HEK293 (cell line): Measurements from ENCODE around the gene PMM1.

Source experiments
- TCF7L2 ChIP-seq: IDR thresholded peaks from 2 replicates; pipeline ENCODE4 v1.6.1; 2011; ENCODE audit warnings: low read depth, mild to moderate bottlenecking, inconsistent platforms, low read length, moderate library complexity, borderline replicate concordance
- ZNF114 ChIP-seq: fragments of 450-650 bp; formaldehyde crosslinking; IDR thresholded peaks from 2 replicates; pipeline ENCODE4 v1.5.0; 2017; ENCODE audit warnings: missing biosample characterization, missing genetic modification characterization
- ZNF23 ChIP-seq: fragments of 450-650 bp; formaldehyde crosslinking; IDR thresholded peaks from 2 replicates; pipeline ENCODE4 v1.5.1; 2016; ENCODE audit warnings: missing biosample characterization, missing genetic modification characterization, borderline replicate concordance
- ZNF274 ChIP-seq, 2 experiments: fragments of 200-500 bp in 1 of 2; fragments of 450-650 bp in 1 of 2; sonication (Bioruptor generic) in 1 of 2; formaldehyde crosslinking in 1 of 2; IDR thresholded peaks; 2 replicates each; pipeline versions ENCODE4 v1.5.1 to v1.6.1; 2014 to 2016; ENCODE audit warnings: borderline replicate concordance in 1 of 2, inconsistent platforms in 1 of 2, low read length in 1 of 2, missing biosample characterization in 1 of 2, missing genetic modification characterization in 1 of 2
- ZNF501 ChIP-seq: fragments of 450-650 bp; formaldehyde crosslinking; IDR thresholded peaks from 2 replicates; pipeline ENCODE4 v1.5.1; 2016; ENCODE audit warnings: missing biosample characterization, missing genetic modification characterization
- ZNF776 ChIP-seq: fragments of 450-650 bp; formaldehyde crosslinking; IDR thresholded peaks from 2 replicates; pipeline ENCODE4 v1.5.0; 2017; ENCODE audit warnings: missing biosample characterization, missing genetic modification characterization, borderline replicate concordance
- TF ChIP-seq, protein P1 (sequence below): fragments of 450-650 bp; formaldehyde crosslinking; conservative IDR thresholded peaks from 2 replicates; pipeline ENCODE4 v1.5.1; 2016; ENCODE audit warnings: low read depth, missing biosample characterization, missing genetic modification characterization
- TF ChIP-seq, protein P2 (sequence below): fragments of 450-650 bp; formaldehyde crosslinking; IDR thresholded peaks from 2 replicates; pipeline ENCODE4; 2016; ENCODE audit warnings: missing biosample characterization, missing genetic modification characterization
- TF ChIP-seq, protein P3 (sequence below): fragments of 450-650 bp; formaldehyde crosslinking; IDR thresholded peaks from 2 replicates; pipeline ENCODE4 v1.5.1; 2016; ENCODE audit warnings: missing biosample characterization, missing genetic modification characterization
- TF ChIP-seq, protein P4 (sequence below): fragments of 450-650 bp; formaldehyde crosslinking; IDR thresholded peaks from 2 replicates; pipeline ENCODE4 v1.5.1; 2016; ENCODE audit warnings: missing biosample characterization, missing genetic modification characterization

DNA sequence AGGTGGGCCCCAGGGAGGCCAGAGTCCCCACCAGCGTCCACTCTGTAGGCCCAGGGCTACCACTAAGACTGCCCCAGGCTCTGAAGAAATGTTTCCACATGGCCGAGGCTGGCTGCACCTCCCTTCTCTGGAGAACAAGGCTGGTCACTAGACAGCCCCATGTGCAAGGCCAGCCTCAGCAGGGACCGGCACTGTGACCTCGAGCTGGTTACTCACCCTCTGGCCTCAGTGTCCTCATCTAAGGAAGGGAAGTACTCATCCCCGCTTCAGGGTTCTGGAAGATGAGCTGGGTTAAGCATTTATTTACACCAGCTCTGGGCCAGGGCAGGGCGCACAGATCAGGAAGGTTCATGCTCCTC, 9.7 kb downstream of the PMM1 start:
- TF ChIP-seq ZNF274 (IDR thresholded peaks at IDR 0.05; ENCODE audit: low read length) (no peak), ZNF274 (tag by site-specific recombination; IDR thresholded peaks at IDR 0.05; ENCODE audit: borderline replicate concordance) (no peak), ZNF114 (tag by site-specific recombination) (no peak), ZNF776 (tag by site-specific recombination) (no peak), ZNF501 (no peak), ZNF23 (tag by site-specific recombination) (no peak), TCF7L2 (no peak)
- TF ChIP-seq, protein P1, sequence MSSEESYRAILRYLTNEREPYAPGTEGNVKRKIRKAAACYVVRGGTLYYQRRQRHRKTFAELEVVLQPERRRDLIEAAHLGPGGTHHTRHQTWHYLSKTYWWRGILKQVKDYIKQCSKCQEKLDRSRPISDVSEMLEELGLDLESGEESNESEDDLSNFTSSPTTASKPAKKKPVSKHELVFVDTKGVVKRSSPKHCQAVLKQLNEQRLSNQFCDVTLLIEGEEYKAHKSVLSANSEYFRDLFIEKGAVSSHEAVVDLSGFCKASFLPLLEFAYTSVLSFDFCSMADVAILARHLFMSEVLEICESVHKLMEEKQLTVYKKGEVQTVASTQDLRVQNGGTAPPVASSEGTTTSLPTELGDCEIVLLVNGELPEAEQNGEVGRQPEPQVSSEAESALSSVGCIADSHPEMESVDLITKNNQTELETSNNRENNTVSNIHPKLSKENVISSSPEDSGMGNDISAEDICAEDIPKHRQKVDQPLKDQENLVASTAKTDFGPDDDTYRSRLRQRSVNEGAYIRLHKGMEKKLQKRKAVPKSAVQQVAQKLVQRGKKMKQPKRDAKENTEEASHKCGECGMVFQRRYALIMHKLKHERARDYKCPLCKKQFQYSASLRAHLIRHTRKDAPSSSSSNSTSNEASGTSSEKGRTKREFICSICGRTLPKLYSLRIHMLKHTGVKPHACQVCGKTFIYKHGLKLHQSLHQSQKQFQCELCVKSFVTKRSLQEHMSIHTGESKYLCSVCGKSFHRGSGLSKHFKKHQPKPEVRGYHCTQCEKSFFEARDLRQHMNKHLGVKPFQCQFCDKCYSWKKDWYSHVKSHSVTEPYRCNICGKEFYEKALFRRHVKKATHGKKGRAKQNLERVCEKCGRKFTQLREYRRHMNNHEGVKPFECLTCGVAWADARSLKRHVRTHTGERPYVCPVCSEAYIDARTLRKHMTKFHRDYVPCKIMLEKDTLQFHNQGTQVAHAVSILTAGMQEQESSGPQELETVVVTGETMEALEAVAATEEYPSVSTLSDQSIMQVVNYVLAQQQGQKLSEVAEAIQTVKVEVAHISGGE (tag by site-specific recombination): no peak
- TF ChIP-seq, protein P2, sequence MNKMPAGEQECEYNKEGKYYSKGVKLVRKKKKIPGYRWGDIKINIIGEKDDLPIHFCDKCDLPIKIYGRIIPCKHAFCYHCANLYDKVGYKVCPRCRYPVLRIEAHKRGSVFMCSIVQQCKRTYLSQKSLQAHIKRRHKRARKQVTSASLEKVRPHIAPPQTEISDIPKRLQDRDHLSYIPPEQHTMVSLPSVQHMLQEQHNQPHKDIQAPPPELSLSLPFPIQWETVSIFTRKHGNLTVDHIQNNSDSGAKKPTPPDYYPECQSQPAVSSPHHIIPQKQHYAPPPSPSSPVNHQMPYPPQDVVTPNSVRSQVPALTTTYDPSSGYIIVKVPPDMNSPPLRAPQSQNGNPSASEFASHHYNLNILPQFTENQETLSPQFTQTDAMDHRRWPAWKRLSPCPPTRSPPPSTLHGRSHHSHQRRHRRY: no peak
- TF ChIP-seq, protein P3, sequence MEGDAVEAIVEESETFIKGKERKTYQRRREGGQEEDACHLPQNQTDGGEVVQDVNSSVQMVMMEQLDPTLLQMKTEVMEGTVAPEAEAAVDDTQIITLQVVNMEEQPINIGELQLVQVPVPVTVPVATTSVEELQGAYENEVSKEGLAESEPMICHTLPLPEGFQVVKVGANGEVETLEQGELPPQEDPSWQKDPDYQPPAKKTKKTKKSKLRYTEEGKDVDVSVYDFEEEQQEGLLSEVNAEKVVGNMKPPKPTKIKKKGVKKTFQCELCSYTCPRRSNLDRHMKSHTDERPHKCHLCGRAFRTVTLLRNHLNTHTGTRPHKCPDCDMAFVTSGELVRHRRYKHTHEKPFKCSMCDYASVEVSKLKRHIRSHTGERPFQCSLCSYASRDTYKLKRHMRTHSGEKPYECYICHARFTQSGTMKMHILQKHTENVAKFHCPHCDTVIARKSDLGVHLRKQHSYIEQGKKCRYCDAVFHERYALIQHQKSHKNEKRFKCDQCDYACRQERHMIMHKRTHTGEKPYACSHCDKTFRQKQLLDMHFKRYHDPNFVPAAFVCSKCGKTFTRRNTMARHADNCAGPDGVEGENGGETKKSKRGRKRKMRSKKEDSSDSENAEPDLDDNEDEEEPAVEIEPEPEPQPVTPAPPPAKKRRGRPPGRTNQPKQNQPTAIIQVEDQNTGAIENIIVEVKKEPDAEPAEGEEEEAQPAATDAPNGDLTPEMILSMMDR (tag by site-specific recombination): no peak
- TF ChIP-seq, protein P4, sequence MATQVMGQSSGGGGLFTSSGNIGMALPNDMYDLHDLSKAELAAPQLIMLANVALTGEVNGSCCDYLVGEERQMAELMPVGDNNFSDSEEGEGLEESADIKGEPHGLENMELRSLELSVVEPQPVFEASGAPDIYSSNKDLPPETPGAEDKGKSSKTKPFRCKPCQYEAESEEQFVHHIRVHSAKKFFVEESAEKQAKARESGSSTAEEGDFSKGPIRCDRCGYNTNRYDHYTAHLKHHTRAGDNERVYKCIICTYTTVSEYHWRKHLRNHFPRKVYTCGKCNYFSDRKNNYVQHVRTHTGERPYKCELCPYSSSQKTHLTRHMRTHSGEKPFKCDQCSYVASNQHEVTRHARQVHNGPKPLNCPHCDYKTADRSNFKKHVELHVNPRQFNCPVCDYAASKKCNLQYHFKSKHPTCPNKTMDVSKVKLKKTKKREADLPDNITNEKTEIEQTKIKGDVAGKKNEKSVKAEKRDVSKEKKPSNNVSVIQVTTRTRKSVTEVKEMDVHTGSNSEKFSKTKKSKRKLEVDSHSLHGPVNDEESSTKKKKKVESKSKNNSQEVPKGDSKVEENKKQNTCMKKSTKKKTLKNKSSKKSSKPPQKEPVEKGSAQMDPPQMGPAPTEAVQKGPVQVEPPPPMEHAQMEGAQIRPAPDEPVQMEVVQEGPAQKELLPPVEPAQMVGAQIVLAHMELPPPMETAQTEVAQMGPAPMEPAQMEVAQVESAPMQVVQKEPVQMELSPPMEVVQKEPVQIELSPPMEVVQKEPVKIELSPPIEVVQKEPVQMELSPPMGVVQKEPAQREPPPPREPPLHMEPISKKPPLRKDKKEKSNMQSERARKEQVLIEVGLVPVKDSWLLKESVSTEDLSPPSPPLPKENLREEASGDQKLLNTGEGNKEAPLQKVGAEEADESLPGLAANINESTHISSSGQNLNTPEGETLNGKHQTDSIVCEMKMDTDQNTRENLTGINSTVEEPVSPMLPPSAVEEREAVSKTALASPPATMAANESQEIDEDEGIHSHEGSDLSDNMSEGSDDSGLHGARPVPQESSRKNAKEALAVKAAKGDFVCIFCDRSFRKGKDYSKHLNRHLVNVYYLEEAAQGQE (tag by site-specific recombination): no peak
